Adipocyte (in vitro differentiated cells): ENCODE measurements around the gene TMEM138.
"Not testable (repeated sequence)": the region's sequence is repeated elsewhere in the genome, so short reads cannot be mapped to it uniquely, and the experiment has no call there.

Experiments
- DNase-seq: peaks from one replicate; pipeline ENCODE4 v3.0.0-alpha.2; 2015; ENCODE audit warnings: low read depth
- H3K27me3 ChIP-seq: replicated peaks from 2 replicates; pipeline ENCODE4 v1.7.0; 2013; ENCODE audit warnings: mild to moderate bottlenecking, low read length, moderate library complexity; ENCODE audit not compliant: control insufficient read depth, insufficient read depth
- H3K36me3 ChIP-seq: 2 replicates; pipeline ENCODE4 v1.7.0; 2013; ENCODE audit warnings: low read length, mild to moderate bottlenecking, moderate library complexity; ENCODE audit not compliant: control insufficient read depth, insufficient read depth, severe bottlenecking
- H3K4me1 ChIP-seq: 2 replicates; pipeline ENCODE4 v1.7.0; 2013; ENCODE audit warnings: mild to moderate bottlenecking, low read length, moderate library complexity; ENCODE audit not compliant: control insufficient read depth, insufficient read depth
- H3K4me3 ChIP-seq: 2 replicates; pipeline ENCODE4 v1.7.0; 2013; ENCODE audit warnings: mild to moderate bottlenecking, low read length, moderate library complexity
- H3K9ac ChIP-seq: 2 replicates; pipeline ENCODE4 v1.7.0; 2013; ENCODE audit warnings: mild to moderate bottlenecking, low read length, moderate library complexity
- H3K9me3 ChIP-seq: 2 replicates; pipeline ENCODE4 v1.7.0; 2013; ENCODE audit warnings: mild to moderate bottlenecking, low read length, moderate library complexity; ENCODE audit not compliant: control insufficient read depth

The TMEM138 gene

GRCh38 chr11:61370349-61371005 lies 8.3 kb downstream of the TMEM138 start:
- Histone ChIP-seq H3K36me3 (peaks cover 45% of the 10 kb centered on the region), H3K27me3 (no peaks in the 10 kb centered on the region), H3K4me3 (peak overlapping the region; percentile 9), H3K9ac (peak overlapping the region; percentile 29), H3K4me1 (peaks cover 33% of the 10 kb centered on the region), H3K9me3 (peaks cover 4% of the 10 kb centered on the region)
- DNase-seq: no peak

- DNase-seq: no peak
- Histone ChIP-seq H3K9me3 (peaks cover 4% of the 10 kb centered on the region), H3K4me1 (peaks cover 25% of the 10 kb centered on the region), H3K4me3 (no peak overlapping the region), H3K27me3 (no peaks in the 10 kb centered on the region), H3K9ac (no peak overlapping the region), H3K36me3 (peaks cover 36% of the 10 kb centered on the region)
Observed at GRCh38 chr11:61372659-61373420, 10.7 kb downstream of the TMEM138 start.

GRCh38 chr11:61375761-61376108 lies 13.6 kb downstream of the TMEM138 start:
- Histone ChIP-seq H3K4me1 (peaks cover 22% of the 10 kb centered on the region), H3K9me3 (peaks cover 4% of the 10 kb centered on the region), H3K27me3 (no peaks in the 10 kb centered on the region), H3K36me3 (peaks cover 25% of the 10 kb centered on the region), H3K4me3 (no peak overlapping the region), H3K9ac (no peak overlapping the region)
- DNase-seq: no peak

GRCh38 chr11:61377461-61378160 lies 15.4 kb downstream of the TMEM138 start:
- Histone ChIP-seq H3K4me3 (no peak overlapping the region), H3K9ac (peak overlapping the region; percentile 33), H3K4me1 (peaks cover 22% of the 10 kb centered on the region), H3K27me3 (no peaks in the 10 kb centered on the region), H3K36me3 (peaks cover 22% of the 10 kb centered on the region), H3K9me3 (peaks cover 3% of the 10 kb centered on the region)
- DNase-seq: peak; percentile 35

- peak; percentile 99 for DNase-seq
Observed at GRCh38 chr11:61378713-61379313, 16.6 kb downstream of the TMEM138 start.

GRCh38 chr11:61380884-61381283 lies 18.7 kb downstream of the TMEM138 start:
- H3K4me1 ChIP-seq: peaks cover 22% of the 10 kb centered on the region
- no peaks in the 10 kb centered on the region for H3K9me3 ChIP-seq
- no peak overlapping the region for H3K4me3 ChIP-seq
- no peak overlapping the region for H3K9ac ChIP-seq
- peaks cover 10% of the 10 kb centered on the region for H3K36me3 ChIP-seq
- no peaks in the 10 kb centered on the region for H3K27me3 ChIP-seq
- DNase-seq: no peak

More at GRCh38 chr11:61378713-61379313, 16.6 kb downstream of the TMEM138 start:
- peaks cover 22% of the 10 kb centered on the region for H3K36me3 ChIP-seq
- peaks cover 22% of the 10 kb centered on the region for H3K4me1 ChIP-seq
- peak overlapping the region; percentile 81 for H3K9ac ChIP-seq
- peak overlapping the region; percentile 56 for H3K4me3 ChIP-seq
- no peaks in the 10 kb centered on the region for H3K9me3 ChIP-seq
- no peaks in the 10 kb centered on the region for H3K27me3 ChIP-seq

- H3K4me3 ChIP-seq, H3K36me3 ChIP-seq, H3K9me3 ChIP-seq, H3K9ac ChIP-seq, H3K27me3 ChIP-seq, DNase-seq: not testable (repeated sequence)
- peaks cover 10% of the 10 kb centered on the region for H3K4me1 ChIP-seq
Observed at GRCh38 chr11:61383859-61384258, 21.7 kb downstream of the TMEM138 start.

- DNase-seq: no peak
- Histone ChIP-seq H3K36me3 (no peaks in the 10 kb centered on the region), H3K27me3 (no peaks in the 10 kb centered on the region), H3K4me3 (no peak overlapping the region), H3K4me1 (peaks cover 3% of the 10 kb centered on the region), H3K9me3 (no peaks in the 10 kb centered on the region), H3K9ac (no peak overlapping the region)
Observed at GRCh38 chr11:61384271-61385242, 22.4 kb downstream of the TMEM138 start.

- Histone ChIP-seq H3K4me3 (no peak overlapping the region), H3K36me3 (peaks cover 7% of the 10 kb centered on the region), H3K9me3 (no peaks in the 10 kb centered on the region), H3K9ac (no peak overlapping the region), H3K27me3 (no peaks in the 10 kb centered on the region), H3K4me1 (peaks cover 14% of the 10 kb centered on the region)
- DNase-seq: peak; percentile 18
Observed at GRCh38 chr11:61390161-61390560, 28.0 kb downstream of the TMEM138 start.

GRCh38 chr11:61392981-61393595 lies 30.9 kb downstream of the TMEM138 start:
- DNase-seq: peak; percentile 31
- Histone ChIP-seq H3K9ac (peak overlapping the region; percentile 94), H3K4me3 (peak overlapping the region; percentile 97), H3K4me1 (peaks cover 14% of the 10 kb centered on the region), H3K9me3 (no peaks in the 10 kb centered on the region), H3K36me3 (peaks cover 15% of the 10 kb centered on the region), H3K27me3 (no peaks in the 10 kb centered on the region)
